Measurements from ENCODE around the gene CFAP99. TPM values are rescaled to one million over a fixed set of nuclear protein-coding genes. Genes with fewer than 3 reads are reported as not detected.

Gene CFAP99
- total and polyA plus RNA-seq, 2 donors (not counting 1 experiment from before 2014, with no cell fraction given) = under 0.01 TPM; not detected in 1

DNA sequence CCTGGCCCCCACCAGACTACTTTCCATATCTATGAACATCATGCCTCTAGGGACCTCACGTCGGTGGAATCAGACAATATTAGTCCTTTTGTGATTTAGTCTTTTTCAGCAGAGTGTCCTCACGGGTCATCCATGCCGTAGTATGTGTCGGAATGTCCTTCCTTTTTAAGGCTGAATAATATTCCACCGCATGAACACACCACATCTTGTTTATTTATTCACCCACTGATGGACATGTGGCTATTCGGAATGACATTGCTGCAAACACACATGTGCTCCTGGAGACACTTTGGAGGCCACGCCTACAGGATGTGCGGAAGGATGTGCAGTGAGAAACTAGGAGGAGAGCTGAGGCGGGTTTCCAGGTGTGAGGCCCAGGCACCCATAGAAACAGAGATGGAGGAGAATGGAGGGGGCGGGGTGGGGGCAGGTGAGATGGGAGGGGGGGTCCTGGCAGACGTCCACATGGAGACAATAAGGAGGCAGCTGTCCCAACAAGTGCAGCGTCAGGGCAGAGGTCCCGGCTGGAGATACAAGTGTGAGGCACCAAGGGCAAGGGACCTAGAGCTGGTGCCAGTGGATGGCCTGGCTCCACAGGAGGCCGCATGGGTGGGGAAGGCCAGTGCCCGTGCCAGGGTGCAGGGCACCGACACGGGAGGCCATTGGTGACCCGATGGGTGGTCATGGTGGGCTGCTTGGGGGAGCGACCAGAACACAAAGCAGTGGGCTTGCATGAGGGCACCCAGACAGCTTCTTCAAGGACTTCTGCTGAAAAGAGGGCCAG is 21.0 kb upstream of the CFAP99 start:
- TF ChIP-seq EZH2 (IDR thresholded peaks at IDR 0.05; ENCODE audit: low read length, missing control alignments) = no peak
- TF ChIP-seq, protein P1, sequence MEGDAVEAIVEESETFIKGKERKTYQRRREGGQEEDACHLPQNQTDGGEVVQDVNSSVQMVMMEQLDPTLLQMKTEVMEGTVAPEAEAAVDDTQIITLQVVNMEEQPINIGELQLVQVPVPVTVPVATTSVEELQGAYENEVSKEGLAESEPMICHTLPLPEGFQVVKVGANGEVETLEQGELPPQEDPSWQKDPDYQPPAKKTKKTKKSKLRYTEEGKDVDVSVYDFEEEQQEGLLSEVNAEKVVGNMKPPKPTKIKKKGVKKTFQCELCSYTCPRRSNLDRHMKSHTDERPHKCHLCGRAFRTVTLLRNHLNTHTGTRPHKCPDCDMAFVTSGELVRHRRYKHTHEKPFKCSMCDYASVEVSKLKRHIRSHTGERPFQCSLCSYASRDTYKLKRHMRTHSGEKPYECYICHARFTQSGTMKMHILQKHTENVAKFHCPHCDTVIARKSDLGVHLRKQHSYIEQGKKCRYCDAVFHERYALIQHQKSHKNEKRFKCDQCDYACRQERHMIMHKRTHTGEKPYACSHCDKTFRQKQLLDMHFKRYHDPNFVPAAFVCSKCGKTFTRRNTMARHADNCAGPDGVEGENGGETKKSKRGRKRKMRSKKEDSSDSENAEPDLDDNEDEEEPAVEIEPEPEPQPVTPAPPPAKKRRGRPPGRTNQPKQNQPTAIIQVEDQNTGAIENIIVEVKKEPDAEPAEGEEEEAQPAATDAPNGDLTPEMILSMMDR (conservative IDR thresholded peaks at IDR 0.05 in 1 of 2, IDR thresholded peaks at IDR 0.05 in 1 of 2; ENCODE audit: low read depth in 1 of 2, low read length in 2 of 2) = no peak
- Histone ChIP-seq H3K36me3 (ENCODE audit: control insufficient read depth, insufficient read depth, low read length) (no peaks in the 10 kb centered on the region), H3K27me3 (ENCODE audit: control insufficient read depth, insufficient read depth, low read length) (no peaks in the 10 kb centered on the region), H3K27ac (ENCODE audit: insufficient read depth, low read length) (no peak overlapping the region), H3K79me2 (ENCODE audit: control insufficient read depth, insufficient read depth, low read length) (no peaks in the 10 kb centered on the region), H3K9me3 (ENCODE audit: control insufficient read depth, insufficient read depth, low read depth, low read length) (no peaks in the 10 kb centered on the region), H3K9ac (ENCODE audit: insufficient read depth, low read length) (no peak overlapping the region), H3K4me3 (replicated peaks in 1 of 4; ENCODE audit: control extremely low read depth in 1 of 4, insufficient read depth in 1 of 4, low read depth in 3 of 4, low read length in 4 of 4) (no peak overlapping the region), H4K20me1 (ENCODE audit: control insufficient read depth, extremely low read depth, insufficient read depth, low read length) (no peaks in the 10 kb centered on the region), H2AFZ (ENCODE audit: low read length) (no peak overlapping the region), H3K4me2 (ENCODE audit: extremely low read depth, insufficient read depth, low read length) (no peak overlapping the region), H3K4me1 (ENCODE audit: control insufficient read depth, extremely low read depth, insufficient read depth, low read length) (peaks cover 3% of the 10 kb centered on the region)
- DNase-seq (ENCODE audit: low read depth in 2 of 2) = no peak

DNA sequence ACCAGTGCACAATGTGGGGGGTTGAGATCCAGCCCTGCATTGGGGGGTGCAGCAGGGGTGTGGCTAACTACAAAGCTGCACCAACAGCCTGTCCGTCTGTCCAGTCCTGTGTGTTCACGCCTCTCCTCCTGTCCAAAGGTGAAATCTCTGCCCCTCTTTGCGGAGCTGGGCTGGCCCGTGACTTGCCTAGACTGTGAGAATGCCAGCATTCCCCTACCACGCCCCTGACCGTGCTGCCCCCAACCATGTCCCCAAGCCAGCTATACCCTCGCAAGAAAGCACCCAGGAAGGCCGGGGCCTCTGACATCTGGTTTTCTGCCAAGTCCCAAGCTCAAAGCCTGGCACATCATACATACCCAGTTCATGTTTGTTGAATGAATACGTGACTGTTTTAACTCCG is 19.5 kb upstream of the CFAP99 start:
- Histone ChIP-seq H3K36me3 (ENCODE audit: control insufficient read depth, insufficient read depth, low read length) (no peaks in the 10 kb centered on the region), H3K4me3 (replicated peaks in 1 of 4; ENCODE audit: control extremely low read depth in 1 of 4, insufficient read depth in 1 of 4, low read depth in 3 of 4, low read length in 4 of 4) (no peak overlapping the region), H3K4me1 (ENCODE audit: control insufficient read depth, extremely low read depth, insufficient read depth, low read length) (peaks cover 3% of the 10 kb centered on the region), H3K9ac (ENCODE audit: insufficient read depth, low read length) (no peak overlapping the region), H3K4me2 (ENCODE audit: extremely low read depth, insufficient read depth, low read length) (no peak overlapping the region), H3K27ac (ENCODE audit: insufficient read depth, low read length) (no peak overlapping the region), H2AFZ (ENCODE audit: low read length) (no peak overlapping the region), H4K20me1 (ENCODE audit: control insufficient read depth, extremely low read depth, insufficient read depth, low read length) (no peaks in the 10 kb centered on the region), H3K79me2 (ENCODE audit: control insufficient read depth, insufficient read depth, low read length) (no peaks in the 10 kb centered on the region), H3K9me3 (ENCODE audit: control insufficient read depth, insufficient read depth, low read depth, low read length) (no peaks in the 10 kb centered on the region), H3K27me3 (ENCODE audit: control insufficient read depth, insufficient read depth, low read length) (no peaks in the 10 kb centered on the region)
- TF ChIP-seq, protein P1 (conservative IDR thresholded peaks at IDR 0.05 in 1 of 2, IDR thresholded peaks at IDR 0.05 in 1 of 2; ENCODE audit: low read depth in 1 of 2, low read length in 2 of 2) = no peak
- no peak for TF ChIP-seq EZH2 (IDR thresholded peaks at IDR 0.05; ENCODE audit: low read length, missing control alignments)
- DNase-seq (ENCODE audit: low read depth in 2 of 2) = no peak

DNA sequence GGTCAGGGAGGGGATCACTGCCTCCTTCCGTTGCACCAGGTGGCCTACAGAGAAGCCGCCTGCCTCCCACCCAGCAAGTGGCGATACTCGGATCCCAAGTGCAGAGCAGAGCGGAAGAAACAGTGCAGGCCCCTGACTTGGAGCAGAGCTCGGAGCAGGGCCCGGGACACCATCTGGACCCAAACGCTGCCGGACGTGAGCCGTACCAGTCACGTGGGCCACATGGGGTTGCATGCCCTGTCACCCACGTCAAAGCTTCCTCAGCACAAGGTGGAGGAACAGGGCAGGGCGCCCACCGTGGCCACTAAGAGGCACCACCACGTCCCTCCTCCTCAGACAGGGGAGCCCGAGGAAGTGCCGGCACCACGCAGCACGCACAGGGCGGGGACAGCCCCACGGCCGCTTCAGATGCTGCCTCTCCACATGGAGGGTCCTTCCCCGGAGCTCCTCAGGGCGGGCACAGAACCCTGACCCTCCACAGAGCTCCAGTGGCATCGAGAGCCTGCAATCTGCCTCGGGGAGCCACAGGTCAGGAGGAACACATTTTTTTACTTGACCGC is 19.0 kb upstream of the CFAP99 start:
- Histone ChIP-seq H3K9ac (ENCODE audit: insufficient read depth, low read length) (no peak overlapping the region), H2AFZ (ENCODE audit: low read length) (no peak overlapping the region), H3K36me3 (ENCODE audit: control insufficient read depth, insufficient read depth, low read length) (no peaks in the 10 kb centered on the region), H4K20me1 (ENCODE audit: control insufficient read depth, extremely low read depth, insufficient read depth, low read length) (no peaks in the 10 kb centered on the region), H3K27me3 (ENCODE audit: control insufficient read depth, insufficient read depth, low read length) (no peaks in the 10 kb centered on the region), H3K9me3 (ENCODE audit: control insufficient read depth, insufficient read depth, low read depth, low read length) (no peaks in the 10 kb centered on the region), H3K4me2 (ENCODE audit: extremely low read depth, insufficient read depth, low read length) (no peak overlapping the region), H3K4me1 (ENCODE audit: control insufficient read depth, extremely low read depth, insufficient read depth, low read length) (peaks cover 3% of the 10 kb centered on the region), H3K4me3 (replicated peaks in 1 of 4; ENCODE audit: control extremely low read depth in 1 of 4, insufficient read depth in 1 of 4, low read depth in 3 of 4, low read length in 4 of 4) (no peak overlapping the region), H3K27ac (ENCODE audit: insufficient read depth, low read length) (no peak overlapping the region), H3K79me2 (ENCODE audit: control insufficient read depth, insufficient read depth, low read length) (no peaks in the 10 kb centered on the region)
- no peak for DNase-seq (ENCODE audit: low read depth in 2 of 2)
- TF ChIP-seq, protein P1 (conservative IDR thresholded peaks at IDR 0.05 in 1 of 2, IDR thresholded peaks at IDR 0.05 in 1 of 2; ENCODE audit: low read depth in 1 of 2, low read length in 2 of 2) = no peak
- TF ChIP-seq EZH2 (IDR thresholded peaks at IDR 0.05; ENCODE audit: low read length, missing control alignments) = no peak

All from fibroblast of lung (primary cell).